H9 (cell line): Measurements from ENCODE around the gene INSRR. TPM values are rescaled to one million over a fixed set of nuclear protein-coding genes. Genes with fewer than 3 reads are reported as not detected.

Experiments
- DNase-seq: peaks from one replicate; pipeline ENCODE4 v3.0.0-alpha.2; 2017
- H2AFZ ChIP-seq: one replicate; pipeline ENCODE4 v1.6.1; 2013; ENCODE audit warnings: mild to moderate bottlenecking, low read length, control low read depth, moderate library complexity
- H2AK5ac ChIP-seq: 2 replicates; pipeline ENCODE4 v1.6.1; 2013; ENCODE audit warnings: low read length, control low read depth, mixed read lengths; ENCODE audit not compliant: insufficient read length
- H2BK120ac ChIP-seq: one replicate; pipeline ENCODE4 v1.6.1; 2013; ENCODE audit warnings: low read depth, mild to moderate bottlenecking, low read length, control low read depth, inconsistent platforms; ENCODE audit not compliant: poor library complexity, severe bottlenecking
- H2BK12ac ChIP-seq: 2 replicates; pipeline ENCODE4 v1.6.1; 2013; ENCODE audit warnings: low read length, control low read depth, mixed read lengths, low read depth; ENCODE audit not compliant: insufficient read length
- H2BK15ac ChIP-seq: 2 replicates; pipeline ENCODE4 v1.6.1; 2013; ENCODE audit warnings: low read depth, low read length, control low read depth
- H2BK20ac ChIP-seq: one replicate; pipeline ENCODE4 v1.6.1; 2013; ENCODE audit warnings: low read depth, mild to moderate bottlenecking, low read length, control low read depth, inconsistent platforms; ENCODE audit not compliant: poor library complexity, severe bottlenecking
- H2BK5ac ChIP-seq: 2 replicates; pipeline ENCODE4 v1.6.1; 2013; ENCODE audit warnings: low read length, control low read depth, mixed read lengths; ENCODE audit not compliant: insufficient read length
- H3K14ac ChIP-seq: 2 replicates; pipeline ENCODE4 v1.6.1; 2013; ENCODE audit warnings: low read length, control low read depth; ENCODE audit not compliant: insufficient read depth
- H3K18ac ChIP-seq: 2 replicates; pipeline ENCODE4 v1.6.1; 2013; ENCODE audit warnings: low read depth, mild to moderate bottlenecking, mixed read lengths, low read length, control low read depth; ENCODE audit not compliant: insufficient read length
- H3K23ac ChIP-seq: 2 replicates; pipeline ENCODE4 v1.6.1; 2013; ENCODE audit warnings: low read length, control low read depth, mixed read lengths, low read depth; ENCODE audit not compliant: insufficient read length
- H3K23me2 ChIP-seq: 2 replicates; pipeline ENCODE4 v1.6.1; 2013; ENCODE audit warnings: low read depth, mild to moderate bottlenecking, mixed read lengths, low read length, control low read depth; ENCODE audit not compliant: insufficient read length, poor library complexity, severe bottlenecking
- H3K27ac ChIP-seq: 2 replicates; pipeline ENCODE4 v1.5.1; 2013; ENCODE audit warnings: low read length, control low read depth, mixed read lengths, low read depth; ENCODE audit not compliant: insufficient read length
- H3K27me3 ChIP-seq: 2 replicates; pipeline ENCODE4 v1.6.1; 2013; ENCODE audit warnings: low read length, control low read depth, inconsistent platforms; ENCODE audit not compliant: insufficient read depth
- H3K4ac ChIP-seq: 2 replicates; pipeline ENCODE4 v1.6.1; 2013; ENCODE audit warnings: low read depth, mild to moderate bottlenecking, control low read depth, inconsistent platforms, low read length, moderate library complexity
- H3K4me1 ChIP-seq: 2 replicates; pipeline ENCODE4 v1.6.1; 2013; ENCODE audit warnings: low read length, control low read depth, inconsistent platforms; ENCODE audit not compliant: insufficient read depth
- H3K4me2 ChIP-seq: 2 replicates; pipeline ENCODE4 v1.6.1; 2013; ENCODE audit warnings: low read length, control low read depth, mixed read lengths; ENCODE audit not compliant: insufficient read length, insufficient read depth
- H3K56ac ChIP-seq: 2 replicates; pipeline ENCODE4 v1.6.1; 2013; ENCODE audit warnings: low read depth, mild to moderate bottlenecking, mixed read lengths, low read length, control low read depth; ENCODE audit not compliant: insufficient read length
- H3K79me1 ChIP-seq: 2 replicates; pipeline ENCODE4 v1.6.1; 2013; ENCODE audit warnings: low read depth, mild to moderate bottlenecking, moderate library complexity, low read length, control low read depth, inconsistent platforms; ENCODE audit not compliant: insufficient read depth, poor library complexity, severe bottlenecking
- H3K79me2 ChIP-seq: 2 replicates; pipeline ENCODE4 v1.6.1; 2013; ENCODE audit warnings: low read length, control low read depth, inconsistent platforms; ENCODE audit not compliant: insufficient read depth
- H3K9ac ChIP-seq: 2 replicates; pipeline ENCODE4 v1.6.1; 2013; ENCODE audit warnings: low read length, control low read depth, mixed read lengths; ENCODE audit not compliant: insufficient read length; ENCODE audit errors: extremely low read depth
- H3K9me3 ChIP-seq: one replicate; pipeline ENCODE4 v1.6.1; 2013; ENCODE audit warnings: low read depth, low read length, inconsistent platforms; ENCODE audit not compliant: control insufficient read depth
- H3T11ph ChIP-seq: one replicate; pipeline ENCODE4 v1.6.1; 2013; ENCODE audit warnings: mild to moderate bottlenecking, low read length, control low read depth, inconsistent platforms
- H4K20me1 ChIP-seq: one replicate; pipeline ENCODE4 v1.6.1; 2013; ENCODE audit not compliant: control insufficient read depth, insufficient read length, insufficient read depth
- H4K5ac ChIP-seq: 2 replicates; pipeline ENCODE4 v1.6.1; 2013; ENCODE audit warnings: low read depth, mild to moderate bottlenecking, mixed read lengths, low read length, control low read depth; ENCODE audit not compliant: insufficient read length
- H4K8ac ChIP-seq: replicated peaks from 2 replicates; pipeline ENCODE4 v1.6.1; 2013; ENCODE audit warnings: low read length, control low read depth, mixed read lengths, low read depth; ENCODE audit not compliant: insufficient read length
- H4K91ac ChIP-seq: 2 replicates; pipeline ENCODE4 v1.6.1; 2013; ENCODE audit warnings: low read depth, mild to moderate bottlenecking, moderate library complexity, mixed read lengths, low read length, control low read depth; ENCODE audit not compliant: insufficient read length
- H3K27ac Mint-ChIP-seq, 3 experiments: 2 replicates in 2 of 3; 3 replicates in 1 of 3; pipeline ENCODE4 v1.8.0; 2020 to 2021; ENCODE audit warnings: mixed read lengths in 3 of 3, mild to moderate bottlenecking in 1 of 3, moderate library complexity in 1 of 3
- H3K27me3 Mint-ChIP-seq: 2 replicates; pipeline ENCODE4 v1.8.0; 2021; ENCODE audit warnings: low read depth, mild to moderate bottlenecking, moderate library complexity, mixed read lengths
- H3K36me3 Mint-ChIP-seq, 3 experiments: 2 replicates in 2 of 3; 3 replicates in 1 of 3; pipeline ENCODE4 v1.8.0; 2020 to 2021; ENCODE audit warnings: low read depth in 3 of 3, mixed read lengths in 3 of 3; ENCODE audit not compliant: insufficient read depth in 1 of 3
- H3K4me1 Mint-ChIP-seq, 2 experiments: 2 replicates each; pipeline ENCODE4 v1.8.0; 2020; ENCODE audit warnings: mixed read lengths in 2 of 2
- H3K4me3 Mint-ChIP-seq, 2 experiments: 2 replicates in 1 of 2; 3 replicates in 1 of 2; pipeline ENCODE4 v1.8.0; 2020 to 2021; ENCODE audit warnings: mild to moderate bottlenecking in 2 of 2, mixed read lengths in 2 of 2, moderate library complexity in 1 of 2
- H3K9me3 Mint-ChIP-seq, 2 experiments: 2 replicates in 1 of 2; 3 replicates in 1 of 2; pipeline ENCODE4 v1.8.0; 2020; ENCODE audit warnings: mild to moderate bottlenecking in 2 of 2, mixed read lengths in 2 of 2, moderate library complexity in 1 of 2
- CTCF ChIP-seq: fragments of 200-600 bp; sonication (generic); conservative IDR thresholded peaks from 3 replicates; pipeline ENCODE4 v1.8.0; 2021; ENCODE audit warnings: antibody characterized with exemption, mild to moderate bottlenecking
- WGBS: extraction: QIAGEN DNeasy Blood & Tissue Kit; methylation state at CpG from one replicate; pipeline ENCODE4 v1.1.7; 2013; ENCODE audit warnings: missing lambda C conversion rate, low lambda C conversion rate, mixed read lengths; ENCODE audit not compliant: insufficient read length; ENCODE audit errors: extremely low coverage; 5-methylcytosine and 5-hydroxymethylcytosine counted together
- total RNA-seq: library from RNA; stranded (reverse); gene quantifications from 2 replicates; pipeline ENCODE4 v1.2.1, GENCODE V29; 2021

Gene INSRR
- total RNA-seq, 1 experiment from 2014 or later, result not detected

- no peaks in the 10 kb centered on the region for H3K27me3 Mint-ChIP-seq
- no peak overlapping the region for H3K56ac ChIP-seq
These were observed 64.2 kb downstream of the INSRR start for GRCh38 chr1:156794506-156795373.

More at GRCh38 chr1:156794506-156795373, 64.2 kb downstream of the INSRR start:
- Histone ChIP-seq H3K4me1 (no peaks in the 10 kb centered on the region), H2BK15ac (no peak overlapping the region), H3K23ac (no peak overlapping the region), H3K4me2 (no peak overlapping the region), H3K14ac (no peak overlapping the region), H3K23me2 (no peaks in the 10 kb centered on the region), H3K4ac (no peak overlapping the region), H3K18ac (no peak overlapping the region), H2BK5ac (no peak overlapping the region), H3K9ac (no peak overlapping the region), H3K27ac (no peak overlapping the region), H2BK20ac (no peak overlapping the region), H2AK5ac (no peak overlapping the region), H3K9me3 (no peaks in the 10 kb centered on the region), H3K79me1 (no peaks in the 10 kb centered on the region), H4K20me1 (no peaks in the 10 kb centered on the region), H2AFZ (no peak overlapping the region), H4K5ac (no peak overlapping the region), H3K27me3 (no peaks in the 10 kb centered on the region), H3T11ph (no peak overlapping the region), H3K79me2 (no peaks in the 10 kb centered on the region), H2BK120ac (no peak overlapping the region), H4K91ac (no peak overlapping the region), H2BK12ac (no peak overlapping the region), H4K8ac (no peak overlapping the region)
- Mint-ChIP-seq H3K9me3 (no peaks in the 10 kb centered on the region), H3K27ac (no peak overlapping the region), H3K36me3 (peaks cover 38 to 87% (median 73%) of the 10 kb centered on the region in 3 experiments; a peak in 6 of 7 replicates), H3K4me1 (no peaks in the 10 kb centered on the region), H3K4me3 (no peak overlapping the region)
- TF ChIP-seq CTCF, result no peak
- DNase-seq, result no peak
- WGBS, result no CpG with 5 or more reads among the region's 7 CpGs

Other genes with a start within 250 kb of the INSRR start
- 0.44 and 0.46 TPM in 2 replicates for gene HAPLN2, start 239.7 kb downstream of the INSRR start, total RNA-seq
- gene BCAN, start 217.0 kb downstream of the INSRR start, total RNA-seq, result 0.88 and 1.2 TPM in 2 replicates
- 167 and 168 TPM in 2 replicates for gene NES, start 181.7 kb downstream of the INSRR start, total RNA-seq
- gene CRABP2, start 153.5 kb downstream of the INSRR start, total RNA-seq, result 180 and 184 TPM in 2 replicates
- gene METTL25B, start 130.6 kb downstream of the INSRR start, total RNA-seq, result 24.4 and 26.2 TPM in 2 replicates
- 52.4 and 57.6 TPM in 2 replicates for gene ISG20L2, start 130.4 kb downstream of the INSRR start, total RNA-seq
- gene MRPL24, start 118.0 kb downstream of the INSRR start, total RNA-seq, result 27.3 and 29.0 TPM in 2 replicates
- 308 and 310 TPM in 2 replicates for gene HDGF, start 107.4 kb downstream of the INSRR start, total RNA-seq
- 129 TPM in 2 replicates for gene PRCC, start 91.6 kb downstream of the INSRR start, total RNA-seq
- gene SH2D2A, start 42.3 kb downstream of the INSRR start, total RNA-seq, result 2.0 and 2.5 TPM in 2 replicates
- gene NTRK1, start 1.7 kb upstream of the INSRR start, total RNA-seq, result 0.13 and 0.24 TPM in 2 replicates
- gene PEAR1, start 34.6 kb upstream of the INSRR start, total RNA-seq, result 0.31 and 0.39 TPM in 2 replicates
- not detected in 2 replicates for gene LRRC71, start 61.5 kb upstream of the INSRR start, total RNA-seq
- gene ARHGEF11, start 186.6 kb upstream of the INSRR start, total RNA-seq, result 38.1 and 41.1 TPM in 2 replicates
- 0.75 and 0.96 TPM in 2 replicates for gene ETV3L, start 240.7 kb upstream of the INSRR start, total RNA-seq